ENCODE measurements around the gene GAS2.
A peak's percentile ranks its signal among the peaks of the same experiment; 100 is the strongest.

GAS2 gene

GRCh38 chr11:22822203-22822602 lies 155.8 kb downstream of the GAS2 start:
- H3K79me2 ChIP-seq (ENCODE audit: low read length) = peaks cover 56% of the 10 kb centered on the region
- no peak overlapping the region for H3K4me3 ChIP-seq (ENCODE audit: low read length)
- no peak overlapping the region for H3K9ac ChIP-seq (ENCODE audit: low read length)

GRCh38 chr11:22828373-22828772 lies 162.0 kb downstream of the GAS2 start:
- Histone ChIP-seq H3K36me3 (replicated peaks; ENCODE audit: insufficient read depth, low read length) (peaks cover 9% of the 10 kb centered on the region), H3K4me2 (ENCODE audit: low read depth, low read length) (peak overlapping the region; percentile 75), H3K4me3 (ENCODE audit: low read length) (peak overlapping the region; percentile 97), H3K27ac (ENCODE audit: low read length) (peak overlapping the region; percentile 90; the same call in 1 of the 2 replicates), H3K9me3 (replicated peaks; ENCODE audit: insufficient read depth, low read length) (no peaks in the 10 kb centered on the region), H3K27me3 (replicated peaks; ENCODE audit: insufficient read depth, low read length) (no peaks in the 10 kb centered on the region), H2AFZ (ENCODE audit: low read length) (no peak overlapping the region), H3K9me2 (replicated peaks; ENCODE audit: insufficient read depth, low read length) (no peaks in the 10 kb centered on the region), H3F3A (ENCODE audit: insufficient read depth, low read length) (0 out of 2 replicates have a peak, but pooled peaks cover 4% of the 10 kb centered on the region), H4K20me1 (ENCODE audit: insufficient read depth, low read length) (no peaks in the 10 kb centered on the region), H3K9ac (ENCODE audit: low read length) (peak overlapping the region; percentile 91), H3K4me1 (ENCODE audit: low read length) (peaks cover 10% of the 10 kb centered on the region; the same call in 1 of the 2 replicates), H3K79me2 (ENCODE audit: low read length) (peaks cover 59% of the 10 kb centered on the region)
- no peak for TF ChIP-seq CTCF (IDR thresholded peaks at IDR 0.05; ENCODE audit: low read length)
- TF ChIP-seq EZH2phosphoT487 (IDR thresholded peaks at IDR 0.05; ENCODE audit: low read length) = no peak
- no peak for TF ChIP-seq EZH2 (optimal IDR thresholded peaks at IDR 0.05; ENCODE audit: low read depth, low read length)
- DNase-seq = peak; percentile 17

More at GRCh38 chr11:22822203-22822602, 155.8 kb downstream of the GAS2 start:
- no peak overlapping the region for H3K27ac ChIP-seq (ENCODE audit: low read length)
- no peak overlapping the region for H2AFZ ChIP-seq (ENCODE audit: low read length)
- no peak for DNase-seq
- H3K9me2 ChIP-seq (replicated peaks; ENCODE audit: insufficient read depth, low read length) = no peaks in the 10 kb centered on the region
- no peak overlapping the region for H3K4me2 ChIP-seq (ENCODE audit: low read depth, low read length)
- no peaks in the 10 kb centered on the region for H3K9me3 ChIP-seq (replicated peaks; ENCODE audit: insufficient read depth, low read length)
- no peaks in the 10 kb centered on the region for H3K4me1 ChIP-seq (ENCODE audit: low read length)
- peaks cover 28% of the 10 kb centered on the region for H3K36me3 ChIP-seq (replicated peaks; ENCODE audit: insufficient read depth, low read length)
- no peaks in the 10 kb centered on the region for H3K27me3 ChIP-seq (replicated peaks; ENCODE audit: insufficient read depth, low read length)
- TF ChIP-seq CTCF (IDR thresholded peaks at IDR 0.05; ENCODE audit: low read length) (no peak), EZH2phosphoT487 (IDR thresholded peaks at IDR 0.05; ENCODE audit: low read length) (no peak), EZH2 (optimal IDR thresholded peaks at IDR 0.05; ENCODE audit: low read depth, low read length) (no peak)
- H3F3A ChIP-seq (ENCODE audit: insufficient read depth, low read length) = no peaks in the 10 kb centered on the region; the same call in none of the 2 replicates
- no peaks in the 10 kb centered on the region for H4K20me1 ChIP-seq (ENCODE audit: insufficient read depth, low read length)

GRCh38 chr11:22829231-22830081 lies 163.0 kb downstream of the GAS2 start, which contains the start of gene SVIP:
SVIP (minus strand) TSS chr11:22829801; CDS start chr11:22829748, 53 bp downstream.
- H3K27ac ChIP-seq (ENCODE audit: low read length) = peak within 1 kb of the TSS; percentile 90
- peaks cover 10% of the 10 kb centered on the region; the same call in 1 of the 2 replicates for H3K4me1 ChIP-seq (ENCODE audit: low read length)
- peak within 1 kb of the TSS; percentile 77 for H3K4me2 ChIP-seq (ENCODE audit: low read depth, low read length)
- no peaks in the 10 kb centered on the region for H3K9me2 ChIP-seq (replicated peaks; ENCODE audit: insufficient read depth, low read length)
- H3F3A ChIP-seq (ENCODE audit: insufficient read depth, low read length) = 0 out of 2 replicates have a peak, but pooled peaks cover 4% of the 10 kb centered on the region
- H2AFZ ChIP-seq (ENCODE audit: low read length) = peak within 1 kb of the TSS; percentile 73
- no peaks in the 10 kb centered on the region for H3K9me3 ChIP-seq (replicated peaks; ENCODE audit: insufficient read depth, low read length)
- peak within 1 kb of the TSS; percentile 91 for H3K9ac ChIP-seq (ENCODE audit: low read length)
- peaks cover 9% of the 10 kb centered on the region for H3K36me3 ChIP-seq (replicated peaks; ENCODE audit: insufficient read depth, low read length)
- peaks cover 51% of the 10 kb centered on the region for H3K79me2 ChIP-seq (ENCODE audit: low read length)
- peak; percentile 94 for DNase-seq
- H3K27me3 ChIP-seq (replicated peaks; ENCODE audit: insufficient read depth, low read length) = no peaks in the 10 kb centered on the region
- TF ChIP-seq EZH2 (optimal IDR thresholded peaks at IDR 0.05; ENCODE audit: low read depth, low read length) (no peak), CTCF (IDR thresholded peaks at IDR 0.05; ENCODE audit: low read length) (peak; percentile 70), EZH2phosphoT487 (IDR thresholded peaks at IDR 0.05; ENCODE audit: low read length) (no peak)
- peak within 1 kb of the TSS; percentile 97 for H3K4me3 ChIP-seq (ENCODE audit: low read length)
- no peaks in the 10 kb centered on the region for H4K20me1 ChIP-seq (ENCODE audit: insufficient read depth, low read length)
